NCI-H2196 (cell line): ENCODE measurements around the gene GMNC.

ENCODE experiments used
- DNase-seq: peaks from one replicate; lab custom pipeline; 2025; ENCODE audit not compliant: unreplicated experiment; lab: John Stamatoyannopoulos, UW

GMNC gene

DNA sequence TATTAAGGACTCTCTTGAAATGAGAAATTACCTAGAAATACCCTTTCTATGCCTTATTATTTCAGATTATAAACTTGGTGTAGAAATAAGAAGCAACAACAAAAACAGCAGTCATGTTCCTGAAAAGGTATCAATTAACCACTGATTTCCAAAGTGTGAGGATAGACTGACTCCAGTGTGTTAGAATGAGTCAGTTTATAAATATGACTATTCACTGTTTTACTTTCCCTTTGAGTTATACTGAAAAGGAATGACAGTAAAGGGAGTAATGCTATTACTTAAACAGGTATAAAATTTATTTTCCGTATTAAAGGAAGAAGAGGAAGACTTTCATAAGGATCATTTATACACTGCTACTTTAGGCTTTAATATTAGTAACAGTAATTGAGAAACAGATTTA, 12.9 kb downstream of the GMNC start:
- no peak for DNase-seq

DNA sequence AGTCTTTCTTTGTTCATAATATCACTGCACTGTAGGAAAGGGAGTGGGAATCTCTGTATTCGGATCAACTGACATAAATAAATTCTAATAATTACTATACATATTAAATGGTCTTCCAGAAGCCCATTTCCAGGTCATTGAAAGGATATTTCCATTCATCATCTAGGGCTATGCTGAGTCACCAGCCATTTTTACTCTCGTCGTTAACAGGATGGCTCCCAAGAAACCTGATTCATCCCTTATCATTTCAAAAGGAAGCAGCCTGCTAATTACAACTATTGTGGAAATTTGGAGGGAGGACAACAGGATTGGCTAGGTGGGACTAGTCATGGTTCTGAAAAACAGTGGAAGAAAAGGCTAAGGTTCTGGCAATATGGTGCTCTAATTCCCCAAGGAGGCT, 13.6 kb downstream of the GMNC start:
- no peak for DNase-seq

DNA sequence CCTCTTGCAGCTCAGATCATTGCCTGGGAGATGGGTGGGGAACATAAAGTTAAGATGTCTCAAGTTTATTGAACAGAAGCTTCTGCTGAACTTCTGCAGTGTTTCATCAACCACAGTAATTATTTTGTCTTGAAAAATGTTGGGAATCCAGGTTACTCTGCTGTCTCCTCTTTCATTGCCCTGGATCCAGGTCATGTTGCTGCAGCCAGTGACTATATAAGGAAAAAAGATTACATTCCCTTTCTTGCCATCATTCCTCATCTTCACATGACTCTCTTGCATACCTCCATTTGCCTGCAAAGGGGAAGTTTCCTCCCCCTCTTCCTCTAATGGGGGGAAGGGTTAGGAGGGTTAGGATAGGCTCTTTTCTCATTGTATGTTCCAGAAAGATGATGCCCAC, 15.1 kb downstream of the GMNC start:
- DNase-seq = no peak

DNA sequence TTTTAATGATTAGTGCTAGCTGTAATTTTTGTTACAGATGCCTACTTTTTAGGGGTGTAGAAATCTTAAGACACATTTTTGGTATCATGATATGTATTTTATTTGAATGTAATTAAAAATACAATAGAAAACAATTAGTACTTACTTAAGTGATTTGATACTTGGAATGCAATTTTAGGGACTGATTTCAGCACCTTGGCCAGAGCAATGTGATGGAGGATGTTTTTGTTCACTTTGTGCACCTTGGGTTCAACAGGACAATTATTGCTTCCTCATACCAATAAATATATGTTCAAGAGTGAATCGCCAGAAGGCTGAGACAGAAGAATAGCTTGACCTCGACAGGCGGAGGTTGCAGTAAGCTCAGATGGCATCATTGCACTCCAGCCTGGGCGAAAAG, 22.3 kb downstream of the GMNC start:
- no peak for DNase-seq

DNA sequence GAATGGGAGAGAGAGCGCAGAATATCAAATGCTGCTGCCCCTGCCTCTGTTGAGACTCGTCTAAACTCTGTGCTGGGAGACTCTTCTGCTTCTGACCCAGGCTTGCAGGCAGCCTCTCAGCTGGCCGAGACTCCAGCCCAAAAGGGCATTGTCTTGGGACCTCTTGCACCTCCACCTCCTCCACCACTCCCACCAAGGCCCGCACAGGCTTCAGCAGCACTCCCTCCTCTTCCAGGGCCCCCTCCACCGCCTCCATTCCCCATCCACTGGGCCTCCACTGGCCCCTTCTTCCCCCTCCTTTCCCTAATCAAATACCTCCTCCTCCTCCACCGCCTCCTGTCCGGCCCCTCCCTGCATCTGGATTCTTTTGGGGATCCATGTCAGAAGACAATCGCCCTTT, 31.3 kb downstream of the GMNC start:
- no peak for DNase-seq

DNA sequence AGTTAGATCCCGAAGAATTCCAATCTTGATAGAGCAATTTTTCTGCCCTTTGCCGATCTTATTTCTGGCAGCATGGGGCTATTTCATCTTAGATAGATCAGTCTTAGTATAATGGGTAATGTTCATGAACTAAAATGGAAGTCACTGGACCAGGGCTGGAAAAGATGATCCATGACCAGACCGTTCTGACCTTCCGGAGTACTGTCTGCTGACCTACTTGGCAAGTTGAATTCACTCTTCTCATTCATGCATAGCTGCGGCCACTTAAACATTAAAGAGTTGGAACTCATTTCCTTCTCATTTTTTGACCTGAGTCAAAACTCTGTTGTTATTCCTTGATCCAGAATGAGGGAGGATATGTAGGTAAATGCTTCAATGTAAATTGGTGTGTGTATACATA, 32.5 kb downstream of the GMNC start:
- DNase-seq = no peak

DNA sequence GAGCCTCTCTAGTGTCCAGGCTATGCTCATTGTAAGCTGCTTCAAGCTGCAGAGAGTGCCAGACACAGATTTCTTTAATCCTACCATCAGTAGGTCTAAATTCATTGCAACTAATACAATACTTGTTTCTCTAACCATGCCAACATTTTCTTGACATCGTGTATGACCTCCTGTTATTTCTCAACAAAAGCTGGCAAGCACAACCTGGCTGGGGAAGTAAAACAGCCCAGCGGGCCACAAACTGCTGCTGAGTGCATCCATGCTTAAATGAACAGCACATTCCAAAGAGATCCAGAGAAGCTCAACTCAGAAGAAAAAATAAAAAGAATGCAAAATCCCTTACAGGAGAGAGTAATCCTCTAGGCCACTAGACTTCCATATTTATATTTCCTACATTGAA, 36.5 kb downstream of the GMNC start:
- DNase-seq = no peak

DNA sequence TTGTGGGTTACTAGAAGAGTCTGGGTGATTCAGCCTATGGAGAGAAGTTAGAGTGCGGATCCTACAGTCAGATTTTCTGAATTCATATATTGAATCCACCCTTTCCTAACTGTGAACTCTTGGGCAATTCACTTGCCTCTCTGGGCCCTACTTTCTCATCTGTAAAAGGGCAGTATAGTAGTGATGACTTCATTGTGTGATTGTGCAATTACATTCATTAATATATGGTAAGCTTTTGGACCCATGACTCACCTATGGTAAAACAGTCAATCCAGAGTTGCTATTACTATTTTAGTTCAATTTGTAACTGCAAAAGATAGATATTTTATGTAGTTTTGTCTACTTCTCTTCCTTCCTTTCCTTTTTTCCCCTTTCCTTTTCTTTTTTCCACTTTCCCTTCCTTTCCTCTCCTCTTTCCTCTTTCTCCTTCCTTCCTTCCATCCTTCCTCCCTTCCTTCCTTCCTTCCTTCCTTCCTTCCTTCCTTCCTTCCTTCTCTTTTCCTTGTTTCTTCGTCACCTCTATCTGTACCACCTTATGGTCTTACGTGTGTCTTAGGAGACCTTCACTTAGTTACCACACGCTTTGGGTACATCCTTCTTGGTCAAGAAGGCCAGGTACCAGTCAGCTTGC, 37.0 kb downstream of the GMNC start:
- DNase-seq = no peak

DNA sequence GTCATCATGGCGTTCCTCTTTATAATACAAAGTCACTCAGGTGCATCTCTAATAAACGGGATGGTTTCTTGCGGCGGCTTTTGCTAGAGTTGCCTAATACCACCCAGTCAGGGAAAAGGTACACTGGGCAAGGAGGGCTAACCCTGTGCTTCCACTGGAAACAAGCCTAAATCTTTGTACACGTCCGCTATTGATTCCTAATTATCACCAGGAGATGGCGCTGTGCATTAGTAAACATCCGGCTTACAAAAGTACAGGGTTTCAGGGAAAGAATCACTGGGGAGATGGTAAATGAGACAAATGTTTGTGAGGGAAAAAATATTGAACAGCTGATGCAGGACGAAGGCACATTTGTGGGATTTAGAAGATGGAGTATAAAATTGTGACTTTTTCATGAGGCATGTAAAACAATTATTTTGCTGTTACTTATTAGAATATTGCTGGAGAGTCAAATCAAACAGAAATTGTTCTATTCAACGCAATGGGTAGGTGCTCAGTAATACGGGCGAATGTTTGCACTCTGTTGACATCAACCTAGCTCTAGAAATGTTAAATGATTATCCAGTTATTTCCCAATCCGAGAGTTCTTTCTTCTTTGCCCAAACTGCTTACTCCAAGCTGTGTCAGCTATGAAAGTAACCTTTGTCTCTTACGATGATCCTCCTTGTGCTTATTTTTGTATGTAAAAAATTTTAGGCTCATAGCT, 50.6 kb downstream of the GMNC start:
- peak; percentile 57 for DNase-seq

DNA sequence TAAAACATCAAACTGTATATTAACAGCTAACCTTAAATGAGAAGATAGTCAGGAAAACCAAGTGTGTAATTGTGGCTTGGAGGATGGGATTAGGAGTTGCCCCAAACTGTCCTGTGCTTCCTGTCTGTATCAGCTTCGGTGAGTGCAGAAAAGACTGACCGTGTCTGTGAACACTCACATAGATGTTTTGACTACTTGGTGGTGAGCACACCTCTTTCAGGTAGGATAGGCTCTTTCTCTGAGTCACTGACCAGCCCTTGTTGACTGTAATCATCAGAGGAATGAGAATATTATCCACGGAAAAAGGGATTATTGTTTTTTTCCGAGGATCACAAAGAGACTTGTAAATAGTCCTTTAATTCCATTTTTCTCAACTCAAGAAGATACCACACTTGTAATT, 51.5 kb downstream of the GMNC start:
- no peak for DNase-seq

DNA sequence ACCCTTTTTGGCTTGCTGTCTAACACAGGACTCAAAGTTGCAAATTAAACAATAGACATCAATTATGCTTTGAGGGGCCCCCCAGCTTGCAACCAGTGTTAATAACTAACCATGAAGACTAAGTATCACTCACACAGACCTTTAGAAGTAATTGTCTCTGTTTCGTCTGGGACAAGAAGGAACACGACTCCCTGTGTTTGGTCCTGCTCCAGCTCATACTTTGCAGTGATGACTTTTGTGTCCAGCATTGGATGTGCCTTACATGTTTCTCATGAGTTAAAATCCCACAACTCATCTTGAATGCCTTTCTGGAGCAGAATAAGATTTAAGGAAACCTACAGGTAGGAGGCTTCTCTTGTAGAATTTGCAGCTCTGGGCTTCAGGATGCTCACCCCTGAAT, 53.1 kb downstream of the GMNC start:
- no peak for DNase-seq

DNA sequence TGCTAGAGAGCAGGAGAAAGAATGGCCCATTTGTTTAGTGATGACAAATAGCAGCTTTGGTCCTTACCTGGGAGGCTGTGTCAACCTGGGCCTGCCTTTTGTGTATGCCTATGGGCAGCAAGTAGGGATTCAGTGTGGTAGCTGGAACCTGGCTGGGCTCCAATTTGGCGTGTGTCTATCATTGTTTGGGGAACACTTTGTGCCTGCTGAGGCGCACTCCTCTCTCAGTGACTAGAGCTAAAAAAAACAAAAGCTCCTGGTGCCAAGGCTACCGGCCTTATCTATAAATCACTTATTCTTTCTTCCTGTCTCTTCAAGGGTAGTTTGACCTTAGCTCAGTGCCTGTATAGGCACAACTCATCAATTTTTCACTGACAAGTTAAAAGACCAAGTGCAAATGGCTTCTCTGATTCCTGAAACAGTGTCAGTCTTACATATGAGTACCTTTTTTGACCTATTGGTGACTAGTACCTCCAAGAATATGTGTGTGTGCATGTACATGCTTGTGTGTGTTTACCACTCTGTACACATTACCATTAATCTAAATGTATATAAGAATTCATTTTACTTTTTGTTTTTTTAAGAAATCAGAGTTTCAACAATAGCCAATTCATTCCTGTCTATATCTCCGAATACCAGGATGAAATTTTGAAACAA, 54.6 kb downstream of the GMNC start:
- no peak for DNase-seq
